ENCODE data around the gene SCAF8. TPM values are rescaled to one million over a fixed set of nuclear protein-coding genes. Genes with fewer than 3 reads are reported as not detected.
"Not testable (repeated sequence)": the region's sequence is repeated elsewhere in the genome, so short reads cannot be mapped to it uniquely, and the experiment has no call there.

Gene SCAF8
- total RNA-seq, 1 donor from 2014 or later: 37.4 TPM

DNA sequence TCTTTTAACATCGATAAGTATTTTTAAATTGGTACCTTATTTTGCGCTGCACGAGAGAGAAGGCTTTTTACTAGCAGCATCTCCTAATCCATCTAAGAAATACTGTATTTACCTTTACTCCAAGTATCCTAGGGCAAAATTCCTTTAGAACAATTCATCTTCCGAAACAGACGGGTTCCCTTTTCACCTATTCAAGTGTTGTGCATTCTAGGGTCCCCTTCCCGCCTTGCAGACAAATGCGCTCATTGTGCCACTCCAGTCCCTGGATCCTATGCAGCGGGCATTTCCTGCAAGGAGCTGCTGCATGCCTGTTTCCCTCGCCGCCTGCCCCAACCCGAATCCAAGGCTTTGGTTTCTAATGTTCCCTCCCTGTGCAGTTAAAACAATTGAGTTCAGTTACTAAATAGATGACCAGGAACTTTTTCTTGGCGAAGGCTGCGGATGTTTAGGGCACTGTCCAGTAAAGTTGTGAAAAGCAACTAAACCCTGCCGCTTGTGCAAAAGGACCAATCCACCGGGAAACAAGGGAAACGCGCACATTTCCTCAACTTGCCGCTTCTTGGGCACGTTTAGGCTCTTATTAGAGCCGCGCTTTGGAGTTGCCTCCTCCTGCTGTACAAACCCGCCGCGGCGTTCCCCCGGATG is 556 bp upstream of the SCAF8 start:
- DNase-seq (ENCODE audit: low spot score): peak; percentile 18

DNA sequence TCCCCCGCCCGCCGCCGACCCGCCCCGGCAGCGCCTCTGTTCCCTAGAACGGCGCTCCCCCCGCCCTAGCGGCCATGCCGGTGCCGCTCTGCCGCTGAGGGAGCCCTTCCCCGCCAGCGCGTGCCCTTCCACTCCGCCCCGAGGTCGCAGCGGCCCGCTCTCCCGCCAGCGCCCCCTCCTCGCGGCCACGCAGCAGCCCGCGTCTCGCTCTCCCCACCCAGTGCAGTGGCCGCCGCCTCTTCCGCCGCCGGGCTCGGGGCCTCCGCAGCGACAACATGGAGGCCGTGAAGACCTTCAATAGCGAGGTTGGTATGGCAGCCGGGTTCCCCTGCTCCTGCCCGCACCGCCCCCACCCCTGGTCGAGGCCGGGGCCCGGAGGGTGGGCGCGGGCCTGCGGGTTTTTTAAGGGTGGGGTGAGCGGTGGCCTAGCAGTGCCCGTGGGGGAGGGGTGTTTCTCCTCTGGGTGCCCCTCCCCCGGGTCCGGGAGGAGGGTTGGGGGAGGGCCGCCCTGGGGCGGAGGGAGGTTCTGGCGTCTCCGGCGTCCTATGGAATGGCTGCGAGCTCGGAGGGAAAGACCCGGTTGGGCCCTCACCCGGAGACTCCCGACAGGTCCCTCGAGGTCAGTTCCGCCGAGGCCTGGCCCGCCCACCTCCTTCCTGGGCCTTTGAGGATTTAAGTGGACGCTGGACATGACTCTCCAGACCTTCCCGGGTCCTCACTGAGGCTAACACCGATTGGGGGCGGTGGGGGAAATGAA is 588 bp downstream of the SCAF8 start:
- DNase-seq (ENCODE audit: low spot score): peak; percentile 96

DNA sequence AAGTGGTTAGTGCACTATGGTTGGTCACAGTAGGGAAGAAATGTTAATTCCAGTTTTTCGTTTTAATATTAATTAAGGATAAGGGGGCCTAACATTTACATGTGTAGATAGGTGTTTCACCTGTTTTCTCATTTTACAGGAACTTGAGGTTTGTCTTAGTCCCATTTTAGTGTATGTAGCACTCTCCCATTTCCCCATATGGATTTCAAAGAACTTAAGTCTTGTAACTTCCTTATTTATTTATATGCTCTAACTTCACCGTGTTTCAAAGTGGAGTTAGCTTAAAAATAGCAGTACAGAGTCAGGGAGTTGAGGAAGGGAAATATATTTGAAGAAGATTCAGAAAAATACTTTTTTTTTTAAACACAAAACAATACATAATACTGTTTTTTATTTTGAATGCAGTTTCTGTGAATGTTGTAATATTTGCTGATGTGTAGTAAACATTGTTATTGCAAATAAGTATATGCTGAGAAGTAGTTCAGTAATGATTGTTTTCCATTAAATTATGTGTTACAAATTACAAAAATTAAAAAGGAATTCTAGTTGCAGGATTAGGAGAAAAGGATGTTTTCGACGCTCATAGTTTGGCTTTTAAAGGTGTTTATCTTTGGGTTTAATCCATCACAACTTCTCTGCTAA is 3.5 kb downstream of the SCAF8 start:
- no peak for DNase-seq (ENCODE audit: low spot score)

DNA sequence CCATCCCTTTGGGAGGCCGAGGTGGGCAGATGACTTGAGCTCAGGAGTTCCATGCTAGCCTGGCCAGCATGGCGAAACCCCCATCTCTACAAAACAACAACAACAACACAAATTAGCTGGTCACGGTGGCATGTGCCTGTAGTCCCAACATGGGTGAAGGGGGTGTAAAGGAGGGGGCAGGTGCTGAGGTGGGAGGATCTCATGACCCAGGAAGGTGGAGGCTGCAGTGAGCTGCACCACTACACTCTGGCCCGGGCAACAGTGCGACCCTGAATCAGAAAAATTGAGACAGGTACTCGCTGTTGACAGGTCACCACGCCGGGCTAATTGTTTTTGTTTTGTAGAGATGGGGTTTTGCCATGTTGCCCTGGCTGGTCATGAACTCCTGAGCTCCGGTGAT is 4.2 kb downstream of the SCAF8 start:
- DNase-seq (ENCODE audit: low spot score): no peak

DNA sequence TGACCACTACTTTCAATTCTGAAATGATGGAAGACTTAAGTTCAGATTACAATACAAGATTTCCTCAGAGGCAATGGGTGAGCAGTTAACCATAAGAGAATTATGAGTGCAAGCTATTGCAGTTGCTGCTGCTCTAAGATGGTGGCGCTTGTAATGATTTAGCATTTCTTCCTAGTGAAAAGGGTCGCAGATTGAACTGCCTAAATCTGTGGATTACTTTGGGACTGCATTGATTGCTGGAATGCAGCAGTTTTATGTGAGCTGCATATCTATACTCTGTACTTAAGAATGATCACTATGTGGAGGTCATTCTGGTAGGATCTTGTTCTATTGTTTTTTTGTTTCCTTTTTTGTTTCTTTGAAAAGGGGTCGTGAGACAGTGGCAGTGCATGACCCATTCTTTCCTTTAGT is 5.3 kb downstream of the SCAF8 start:
- no peak for DNase-seq (ENCODE audit: low spot score)

DNA sequence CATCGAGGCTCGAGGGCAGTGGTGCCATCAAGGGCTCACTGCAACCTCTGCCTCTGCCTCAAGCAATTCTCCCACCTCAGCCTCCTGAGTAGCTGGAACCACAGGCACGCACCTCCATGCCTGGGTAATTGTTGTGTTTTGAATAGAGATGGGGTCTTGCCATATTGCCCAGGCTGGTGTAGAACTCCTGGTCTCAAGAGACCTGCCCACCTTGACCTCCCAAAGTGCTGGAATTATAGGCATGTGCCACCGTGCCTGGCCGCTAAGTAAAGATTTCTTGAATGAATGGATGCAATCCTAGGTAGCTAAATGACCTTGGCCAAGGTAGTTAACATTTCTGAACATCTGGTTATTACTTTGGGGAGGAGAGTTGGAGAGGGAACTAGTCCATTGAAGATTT is 7.4 kb downstream of the SCAF8 start:
- no peak for DNase-seq (ENCODE audit: low spot score)

DNA sequence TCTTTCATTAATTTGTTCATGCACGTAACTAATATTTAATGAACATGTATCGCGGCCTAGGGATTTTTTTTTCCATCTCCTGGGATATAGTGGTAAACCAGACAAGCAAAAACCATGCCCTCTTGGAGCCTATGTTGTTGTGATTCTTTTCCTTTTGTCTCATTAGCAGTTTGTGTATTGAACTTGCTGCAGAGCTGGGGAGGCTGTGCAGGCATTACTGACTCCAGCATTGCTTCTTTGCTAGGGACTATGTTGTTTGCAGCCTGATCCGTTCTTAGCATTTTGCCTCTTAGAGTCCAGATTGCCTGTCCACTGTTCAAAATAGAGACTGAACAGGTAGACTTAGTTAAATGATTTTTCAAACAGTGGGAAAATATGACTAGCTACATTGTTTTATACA is 9.7 kb downstream of the SCAF8 start:
- DNase-seq (ENCODE audit: low spot score): no peak

DNA sequence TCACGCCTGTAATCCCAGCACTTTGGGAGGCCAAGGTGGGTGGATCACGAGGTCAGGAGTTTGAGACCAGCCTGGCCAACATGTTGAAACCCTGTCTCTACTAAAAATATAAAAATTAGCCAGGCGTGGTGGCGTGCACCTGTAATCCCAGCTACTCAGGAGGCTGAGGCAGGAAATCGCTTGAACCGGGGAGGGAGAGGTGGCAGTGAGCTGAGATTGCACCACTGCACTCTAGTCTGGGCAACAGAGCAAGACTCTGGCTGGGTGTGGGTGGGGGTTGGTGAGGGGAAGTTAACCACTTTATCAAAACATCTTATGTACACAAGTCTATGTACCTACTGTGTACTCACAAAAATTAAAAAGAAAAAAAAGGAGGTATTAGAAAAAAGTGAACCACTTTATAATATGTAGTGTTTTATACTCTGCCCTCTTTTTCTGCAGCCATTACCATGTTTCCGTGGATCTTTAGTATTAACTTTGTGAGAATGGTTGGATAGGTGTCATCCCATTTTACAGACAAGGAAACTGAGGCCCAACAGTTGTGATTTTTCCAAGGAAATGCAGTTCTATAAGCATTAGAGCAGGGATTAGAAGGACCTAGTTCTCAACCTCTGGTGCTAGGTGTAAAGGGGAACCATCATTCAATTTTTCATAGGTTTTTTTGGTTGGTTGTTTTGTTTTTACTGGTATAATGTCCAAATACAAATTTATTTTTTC is 11.0 kb downstream of the SCAF8 start:
- DNase-seq (ENCODE audit: low spot score): not testable (repeated sequence)

DNA sequence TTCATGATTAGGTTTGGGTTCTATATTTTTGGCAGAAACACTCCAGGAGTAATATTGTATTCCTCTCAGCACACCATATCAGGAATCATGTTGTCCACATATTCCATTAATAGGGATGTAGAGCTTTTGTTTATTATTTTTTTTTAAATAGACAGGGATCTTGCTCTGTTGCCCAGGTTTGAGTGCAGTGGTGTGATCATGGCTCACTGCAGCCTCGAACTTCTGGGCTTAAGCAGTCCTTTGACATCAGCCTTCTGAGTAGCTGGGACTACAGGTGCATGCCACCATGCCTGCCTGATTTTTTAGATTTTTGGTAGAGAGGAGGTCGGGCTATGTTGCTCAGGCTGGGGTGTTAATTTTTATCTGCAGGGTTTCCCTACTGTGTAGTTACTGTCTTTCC is 12.0 kb downstream of the SCAF8 start:
- no peak for DNase-seq (ENCODE audit: low spot score)

DNA sequence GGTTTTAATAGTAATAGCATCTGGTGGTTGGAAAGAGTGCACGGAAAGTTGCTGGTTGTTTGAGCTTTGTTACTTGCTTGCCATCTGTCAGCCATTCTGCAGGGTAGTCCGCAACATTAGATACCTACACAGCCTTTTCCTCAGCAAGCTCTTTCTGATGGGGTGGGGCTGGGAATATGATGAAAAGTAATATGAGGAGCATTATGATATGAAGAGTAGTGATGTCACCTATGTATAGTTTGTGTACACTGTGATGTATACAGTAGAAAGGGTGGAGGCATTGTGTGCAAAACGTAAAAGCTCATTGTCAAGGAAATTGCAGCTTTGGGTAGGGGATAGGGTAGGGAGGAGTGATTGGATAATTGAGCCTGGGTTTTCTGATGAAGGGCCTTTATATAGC is 16.1 kb downstream of the SCAF8 start:
- no peak for DNase-seq (ENCODE audit: low spot score)

DNA sequence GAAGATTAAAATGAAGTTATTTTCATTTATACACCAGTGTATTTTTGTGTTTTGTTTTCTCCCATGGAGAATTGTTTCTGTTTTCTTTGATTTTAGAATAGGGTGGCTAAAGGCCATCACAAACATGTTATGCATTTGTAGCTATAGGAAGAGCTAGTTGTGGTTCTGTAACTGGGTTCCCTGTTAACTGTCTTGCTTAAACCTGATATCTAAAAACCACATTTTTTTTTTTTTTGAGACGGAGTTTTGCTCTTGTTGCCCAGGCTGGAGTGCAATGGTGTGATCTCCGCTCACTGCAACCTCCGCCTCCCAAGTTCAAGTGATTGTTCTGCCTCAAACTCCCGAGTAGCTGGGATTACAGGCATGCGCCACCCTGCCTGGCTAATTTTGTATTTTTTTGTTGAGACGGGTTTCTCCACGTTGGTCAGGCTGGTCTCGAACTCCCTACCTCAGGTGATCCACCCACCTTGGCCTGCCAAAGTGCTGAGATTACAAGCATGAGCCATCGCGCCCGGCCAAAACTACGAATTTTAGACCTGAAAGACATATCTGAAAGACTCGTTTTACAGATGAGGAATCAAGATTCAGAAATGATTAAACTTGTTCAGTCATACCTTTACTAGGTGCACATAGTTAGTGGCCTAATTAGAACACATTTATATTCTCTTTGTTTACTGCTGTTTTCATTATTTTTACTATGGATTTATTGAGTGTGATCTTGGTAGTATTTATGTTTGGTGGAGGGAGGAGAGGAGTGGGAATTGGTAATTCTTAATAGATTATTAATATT is 18.0 kb downstream of the SCAF8 start:
- no peak for DNase-seq (ENCODE audit: low spot score)

DNA sequence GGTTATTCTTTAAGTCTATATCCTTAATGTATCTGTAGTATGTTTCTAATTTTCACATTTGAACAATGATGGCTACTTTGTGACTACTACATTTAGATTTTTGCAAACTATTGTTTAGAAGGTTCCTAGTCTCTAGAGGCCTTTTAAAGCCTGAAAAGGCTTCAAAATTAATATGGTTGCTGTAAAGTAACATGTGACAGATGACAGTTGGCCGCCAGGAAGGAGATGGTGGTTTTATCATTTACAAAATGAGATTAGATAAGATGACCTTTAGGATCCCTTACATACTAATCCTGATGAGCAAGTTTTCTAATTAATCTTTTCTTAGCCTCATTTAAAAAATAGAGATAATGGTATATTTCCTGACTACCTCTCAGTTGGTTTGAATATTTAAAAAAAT is 18.8 kb downstream of the SCAF8 start:
- no peak for DNase-seq (ENCODE audit: low spot score)

DNA sequence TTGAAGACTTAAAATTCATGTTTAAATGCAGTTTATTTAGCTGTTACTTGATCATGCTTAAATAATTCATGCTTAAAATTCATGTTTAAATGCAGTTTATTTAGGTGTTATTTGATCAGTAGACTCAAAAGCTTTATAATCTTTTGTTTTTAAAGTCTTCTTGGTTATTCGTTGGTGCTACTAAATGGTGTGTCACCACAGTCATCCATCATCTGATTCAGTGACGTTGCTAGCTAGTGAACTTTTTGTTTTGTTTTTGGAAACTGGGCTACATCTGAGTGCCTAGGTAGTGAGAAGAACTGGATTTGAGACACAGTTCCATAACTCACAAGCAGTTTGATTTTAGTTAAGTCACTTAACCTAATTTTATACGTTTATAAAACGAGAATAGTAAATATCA is 20.9 kb downstream of the SCAF8 start:
- no peak for DNase-seq (ENCODE audit: low spot score)

DNA sequence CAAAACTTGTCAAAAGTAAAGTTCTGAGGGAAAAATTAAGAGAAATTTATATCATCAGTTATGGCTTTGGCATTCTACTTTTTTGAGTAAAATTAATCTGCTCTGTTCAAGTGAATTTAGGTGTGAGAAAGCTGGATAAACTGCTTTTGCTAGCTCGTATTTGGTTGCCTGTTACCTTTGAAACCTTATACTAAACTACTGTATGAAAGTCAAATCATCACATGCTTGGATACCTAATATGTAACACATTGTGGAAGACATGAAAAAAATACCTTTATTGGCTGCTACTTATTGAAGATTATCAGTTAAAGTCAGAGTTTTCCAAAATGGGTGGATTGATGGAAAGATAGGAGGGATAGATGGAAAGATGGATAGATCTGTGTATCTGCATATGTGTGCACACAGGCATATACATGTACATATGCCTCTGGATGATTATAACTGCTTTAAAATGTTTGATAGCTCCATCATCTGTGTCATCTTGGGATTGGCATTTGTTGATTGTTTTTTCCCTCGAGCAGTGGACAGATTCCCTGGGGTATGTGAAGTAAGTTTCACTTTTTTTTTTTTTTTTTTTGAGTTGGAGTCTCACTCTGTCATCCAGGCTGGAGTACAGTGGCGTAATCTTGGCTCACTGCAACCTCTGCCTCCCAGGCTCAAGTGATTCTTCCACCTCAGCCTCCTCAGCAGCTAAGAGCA is 24.3 kb downstream of the SCAF8 start:
- DNase-seq (ENCODE audit: low spot score): no peak

DNA sequence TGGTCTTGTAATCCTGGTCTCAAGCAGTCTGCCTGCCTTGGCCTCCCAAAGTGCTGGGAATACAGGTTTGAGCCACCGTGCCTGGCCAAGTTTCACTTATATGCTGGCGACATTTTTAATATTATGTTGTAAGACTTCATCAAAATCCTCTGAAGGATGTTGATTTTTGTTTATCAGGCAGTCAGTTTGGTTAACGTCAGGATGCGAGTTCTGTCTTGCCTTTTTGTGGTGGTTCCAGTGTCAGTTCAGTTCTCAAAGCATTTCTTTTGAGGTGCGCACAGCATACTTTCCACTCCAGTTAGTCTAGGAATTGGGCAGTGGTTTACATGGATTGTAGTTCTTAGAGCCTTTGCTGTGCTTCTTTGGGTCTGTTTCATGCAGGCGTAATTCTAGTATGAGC is 24.9 kb downstream of the SCAF8 start:
- no peak for DNase-seq (ENCODE audit: low spot score)

DNA sequence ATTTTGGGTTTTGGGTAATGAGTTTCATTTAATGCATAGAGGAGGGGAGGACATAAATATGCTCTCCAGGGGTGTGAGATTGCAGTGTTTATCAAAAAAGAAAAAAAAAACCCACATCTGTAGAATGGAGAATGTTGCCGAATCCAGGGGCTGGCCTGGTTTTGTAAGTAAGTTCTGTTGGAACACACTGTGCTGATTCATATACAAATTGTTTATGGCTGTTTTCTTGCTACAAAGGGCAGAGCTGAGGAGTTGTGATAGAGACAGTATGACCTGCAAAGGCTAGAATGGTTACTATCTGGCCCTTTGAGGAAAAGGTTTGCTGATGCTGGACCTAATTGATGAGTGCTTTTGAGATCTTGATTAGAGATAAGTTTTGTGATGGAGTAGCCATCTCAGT is 30.4 kb downstream of the SCAF8 start:
- no peak for DNase-seq (ENCODE audit: low spot score)

DNA sequence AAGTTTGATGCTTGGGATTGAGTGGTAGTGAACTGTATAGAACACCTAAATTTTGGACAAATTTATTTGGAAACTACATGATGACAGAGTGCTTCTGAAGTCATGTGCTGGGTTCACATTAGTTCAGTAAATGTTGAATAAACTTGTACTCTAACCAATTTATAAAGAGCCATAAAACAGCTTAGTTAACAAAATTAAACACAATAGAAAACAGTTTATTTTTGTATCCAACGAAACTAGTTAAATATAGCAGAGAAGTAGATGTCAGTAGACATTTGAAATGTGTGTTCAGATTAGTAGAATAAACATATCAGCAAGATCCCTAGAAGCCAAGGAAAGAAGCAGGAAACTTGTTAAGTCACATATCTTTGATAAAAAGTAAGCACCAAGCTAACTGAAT is 32.1 kb downstream of the SCAF8 start:
- no peak for DNase-seq (ENCODE audit: low spot score)

DNA sequence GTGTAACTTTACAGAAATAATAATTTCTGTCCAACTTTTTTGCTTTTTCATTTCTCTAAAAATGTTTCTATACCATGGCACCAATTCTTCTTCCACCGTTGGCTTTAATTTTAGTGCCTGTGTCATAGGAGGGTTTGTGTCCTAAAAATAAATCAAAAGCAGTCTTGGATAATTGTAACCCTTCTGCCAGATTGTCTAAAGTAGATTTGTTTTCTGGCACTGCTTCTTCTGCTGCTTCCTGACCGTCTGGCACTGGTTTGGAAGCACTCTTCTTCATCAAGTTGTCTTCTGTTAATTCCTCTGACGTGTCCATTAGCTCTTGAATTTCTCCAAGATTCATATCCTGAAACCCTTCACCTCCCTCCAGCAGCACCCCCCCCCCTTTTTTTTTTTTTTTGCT is 33.1 kb downstream of the SCAF8 start:
- DNase-seq (ENCODE audit: low spot score): no peak

DNA sequence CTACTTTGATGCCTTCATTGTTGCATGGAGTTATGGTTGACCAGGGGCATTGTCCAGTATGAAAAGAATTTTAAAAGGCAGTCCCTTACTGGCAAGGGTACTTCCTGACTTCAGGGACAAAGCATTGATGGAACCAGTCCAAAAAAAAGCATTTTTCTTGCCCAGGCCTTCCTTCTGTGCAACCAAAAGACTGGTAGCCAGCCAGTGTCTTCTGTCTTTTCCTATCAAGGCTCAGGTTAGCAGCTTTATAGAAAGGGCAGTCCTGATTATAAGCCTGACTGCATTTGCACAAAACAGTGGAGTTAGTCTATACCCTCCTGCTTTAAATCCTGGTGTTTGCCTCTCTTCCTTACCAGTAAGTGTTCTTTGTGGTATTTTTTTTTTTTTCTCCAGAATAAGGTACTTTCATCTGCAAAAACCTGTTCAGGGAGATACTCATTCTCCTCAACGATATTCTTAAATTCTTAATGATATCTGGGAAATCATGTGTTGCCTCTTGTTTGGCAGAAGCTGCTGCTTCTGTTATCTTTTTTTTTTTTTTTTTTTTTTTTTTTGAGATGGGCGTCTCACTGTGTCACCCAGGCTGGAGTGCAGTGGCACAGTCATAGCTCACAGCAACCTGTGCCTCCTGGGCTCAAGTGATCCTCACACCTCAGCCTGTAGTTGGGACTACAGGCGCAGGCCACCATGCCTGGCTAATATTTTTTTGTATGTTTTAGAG is 33.9 kb downstream of the SCAF8 start:
- no peak for DNase-seq (ENCODE audit: low spot score)

DNA sequence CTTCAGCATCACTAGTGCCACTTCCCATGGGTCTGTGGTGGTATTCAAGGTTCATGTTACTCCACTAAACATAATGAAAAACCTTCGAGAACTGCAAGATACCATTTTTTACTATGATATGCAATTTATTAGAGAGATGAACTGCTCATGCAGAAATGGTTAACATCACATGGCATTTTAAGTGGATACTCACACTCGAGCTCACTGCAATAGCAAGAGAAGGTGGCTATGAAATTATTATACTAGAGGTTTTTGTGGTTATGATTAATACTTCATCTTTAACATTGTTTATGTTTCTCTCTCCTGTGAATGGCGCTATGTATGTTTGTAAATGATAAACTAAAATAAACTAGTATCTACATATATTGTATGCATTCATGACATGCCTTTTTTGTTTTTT is 35.1 kb downstream of the SCAF8 start:
- DNase-seq (ENCODE audit: low spot score): no peak

Data from mucosa of gallbladder (tissue), 1 donor.